ENCODE results near the gene GALNT2.

- no peak for TF ChIP-seq CTCF (IDR thresholded peaks at IDR 0.05)
- no peak for TF ChIP-seq POLR2A (IDR thresholded peaks at IDR 0.05)
Observed at GRCh38 chr1:230114237-230114651, 47.2 kb downstream of the GALNT2 start.

Data from ovary (tissue), 3 donors.